ENCODE data around the gene PSMB9.

GRCh38 chr6:32837651-32838113 is 16.3 kb upstream of the PSMB9 start:
- TF ChIP-seq CTCF (conservative IDR thresholded peaks at IDR 0.05; ENCODE audit: low read depth, low read length) (no peak), POLR2A (IDR thresholded peaks at IDR 0.05; ENCODE audit: low read depth, low read length) (no peak), CEBPB (IDR thresholded peaks at IDR 0.05; ENCODE audit: low read depth, low read length) (no peak), RAD21 (IDR thresholded peaks at IDR 0.05; ENCODE audit: low read length) (no peak), CHD1 (IDR thresholded peaks at IDR 0.05; ENCODE audit: low read depth, low read length) (no peak), RCOR1 (IDR thresholded peaks at IDR 0.05; ENCODE audit: insufficient replicate concordance, low read length) (no peak), FOS (IDR thresholded peaks at IDR 0.05; ENCODE audit: low read depth, low read length) (no peak), SMC3 (IDR thresholded peaks at IDR 0.05; ENCODE audit: low read depth, low read length) (no peak), ELK1 (IDR thresholded peaks at IDR 0.05; ENCODE audit: borderline replicate concordance, low read depth, low read length) (no peak), RFX5 (IDR thresholded peaks at IDR 0.05; ENCODE audit: low read depth, low read length) (no peak), USF2 (IDR thresholded peaks at IDR 0.05; ENCODE audit: low read depth, low read length) (no peak), BHLHE40 (IDR thresholded peaks at IDR 0.05; ENCODE audit: low read depth, low read length) (no peak), MAZ (IDR thresholded peaks at IDR 0.05; ENCODE audit: borderline replicate concordance, low read depth, low read length) (no peak), MAFK (IDR thresholded peaks at IDR 0.05; ENCODE audit: low read depth, low read length) (no peak)

Measured in IMR-90 (cell line).